Loucy (cell line): ENCODE data around the gene CFAP298.

Experiments used
- H2AFZ ChIP-seq: fragments of 200-600 bp; sonication (generic); 2 replicates; pipeline ENCODE4 v1.6.0; 2016; ENCODE audit warnings: antibody characterized with exemption, mild to moderate bottlenecking, low read length, moderate library complexity
- H3F3A ChIP-seq: fragments of 200-600 bp; 2 replicates; pipeline ENCODE4 v1.6.0; 2016; ENCODE audit warnings: antibody characterized with exemption, low read depth, mild to moderate bottlenecking
- H3K27me3 ChIP-seq: fragments of 200-600 bp; sonication (generic); 2 replicates; pipeline ENCODE4 v1.6.1; 2014; ENCODE audit warnings: low read length, mild to moderate bottlenecking; ENCODE audit not compliant: insufficient read depth, poor library complexity, severe bottlenecking
- H3K36me3 ChIP-seq: fragments of 200-600 bp; sonication (generic); 2 replicates; pipeline ENCODE4 v1.6.1; 2016; ENCODE audit warnings: low read length; ENCODE audit not compliant: insufficient read depth
- H3K4me1 ChIP-seq: fragments of 200-600 bp; sonication (generic); 2 replicates; pipeline ENCODE4 v1.5.1; 2014; ENCODE audit warnings: low read length, mild to moderate bottlenecking; ENCODE audit not compliant: insufficient read depth, poor library complexity, severe bottlenecking
- H3K4me2 ChIP-seq: fragments of 200-600 bp; sonication (generic); 2 replicates; pipeline ENCODE4 v1.6.0; 2014; ENCODE audit warnings: antibody characterized with exemption, low read length, low read depth, mild to moderate bottlenecking; ENCODE audit not compliant: poor library complexity, severe bottlenecking
- H3K4me3 ChIP-seq: fragments of 200-600 bp; sonication (generic); 2 replicates; pipeline ENCODE4 v1.5.1; 2014; ENCODE audit warnings: low read length, mild to moderate bottlenecking, mixed read lengths; ENCODE audit not compliant: poor library complexity, severe bottlenecking
- H3K79me2 ChIP-seq: fragments of 200-600 bp; sonication (generic); 2 replicates; pipeline ENCODE4 v1.6.1; 2014; ENCODE audit warnings: low read length; ENCODE audit not compliant: insufficient read depth
- H3K9ac ChIP-seq: fragments of 200-600 bp; sonication (generic); 2 replicates; pipeline ENCODE4 v1.6.0; 2014; ENCODE audit warnings: mild to moderate bottlenecking, low read depth, low read length, moderate library complexity; ENCODE audit not compliant: poor library complexity, severe bottlenecking
- H3K9me2 ChIP-seq: fragments of 200-600 bp; sonication (generic); replicated peaks from 2 replicates; pipeline ENCODE4 v1.6.1; 2016; ENCODE audit warnings: low read depth, low read length, mixed read lengths
- H3K9me3 ChIP-seq: fragments of 200-600 bp; sonication (generic); 2 replicates; pipeline ENCODE4 v1.6.1; 2014; ENCODE audit warnings: mild to moderate bottlenecking, antibody characterized with exemption, low read length, low read depth; ENCODE audit not compliant: insufficient read depth
- H4K20me1 ChIP-seq: fragments of 200-600 bp; sonication (generic); 2 replicates; pipeline ENCODE4 v1.6.0; 2014; ENCODE audit warnings: antibody characterized with exemption, low read length, mild to moderate bottlenecking; ENCODE audit not compliant: insufficient read depth, poor library complexity, severe bottlenecking
- CTCF ChIP-seq: fragments of 200-600 bp; sonication (generic); conservative IDR thresholded peaks from 2 replicates; pipeline ENCODE4 v1.5.1; 2014; ENCODE audit warnings: mild to moderate bottlenecking, antibody characterized with exemption, low read length
- EZH2phosphoT487 ChIP-seq: fragments of 200-600 bp; IDR thresholded peaks from 2 replicates; pipeline ENCODE4 v1.6.1; 2018; ENCODE audit warnings: antibody characterized with exemption, mild to moderate bottlenecking, moderate library complexity, borderline replicate concordance

The CFAP298 gene

DNA sequence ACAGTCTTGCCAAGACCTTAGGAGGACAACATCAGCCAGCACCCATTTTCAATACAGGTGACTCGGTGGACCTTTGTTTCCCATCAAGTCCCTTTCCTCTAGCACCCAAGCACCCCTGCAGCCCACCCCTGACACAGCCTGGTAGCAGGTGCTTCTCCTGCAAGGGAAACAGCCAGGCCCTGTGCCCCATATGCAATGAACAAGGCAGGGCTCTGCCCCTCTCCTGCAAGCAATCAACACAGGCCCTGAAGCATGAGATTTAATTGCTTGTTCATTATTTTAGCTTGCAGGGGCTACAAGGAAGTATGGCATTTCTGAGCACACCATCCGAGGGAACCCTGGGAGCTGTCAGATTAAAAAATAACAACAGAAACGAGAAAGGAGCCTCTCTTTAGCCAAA, 62.3 kb downstream of the CFAP298 start:
- Histone ChIP-seq H3K4me2 (no peak overlapping the region), H3K9me2 (no peaks in the 10 kb centered on the region), H3K27me3 (no peaks in the 10 kb centered on the region), H3K9ac (no peak overlapping the region), H3K36me3 (no peaks in the 10 kb centered on the region), H4K20me1 (no peaks in the 10 kb centered on the region), H3K9me3 (no peaks in the 10 kb centered on the region), H3K4me3 (no peak overlapping the region), H2AFZ (no peak overlapping the region), H3F3A (no peaks in the 10 kb centered on the region), H3K4me1 (no peaks in the 10 kb centered on the region), H3K79me2 (no peaks in the 10 kb centered on the region)
- no peak for TF ChIP-seq CTCF
- no peak for TF ChIP-seq EZH2phosphoT487

- no peaks in the 10 kb centered on the region for H3K9me2 ChIP-seq
- no peaks in the 10 kb centered on the region for H3K4me1 ChIP-seq
- H3K27me3 ChIP-seq, result no peaks in the 10 kb centered on the region
- H3F3A ChIP-seq, result no peaks in the 10 kb centered on the region
- H3K79me2 ChIP-seq, result no peaks in the 10 kb centered on the region
- no peaks in the 10 kb centered on the region for H4K20me1 ChIP-seq
- H3K9ac ChIP-seq, result no peak overlapping the region
- no peaks in the 10 kb centered on the region for H3K9me3 ChIP-seq
- H3K36me3 ChIP-seq, result no peaks in the 10 kb centered on the region
- no peak overlapping the region for H2AFZ ChIP-seq
- TF ChIP-seq EZH2phosphoT487, result no peak
- TF ChIP-seq CTCF, result no peak
- H3K4me2 ChIP-seq, result no peak overlapping the region
- H3K4me3 ChIP-seq, result no peak overlapping the region
Measured at GRCh38 chr21:32549440-32549839, 62.7 kb downstream of the CFAP298 start.
